ENCODE results near the gene GABRD. TPM values are rescaled to one million over a fixed set of nuclear protein-coding genes. Genes with fewer than 3 reads are reported as not detected.

Gene GABRD
- total RNA-seq, 3 donors from 2014 or later (not counting 1 experiment from before 2014, with no cell fraction given), result 0.19 to 0.33 TPM; not detected in 1

DNA sequence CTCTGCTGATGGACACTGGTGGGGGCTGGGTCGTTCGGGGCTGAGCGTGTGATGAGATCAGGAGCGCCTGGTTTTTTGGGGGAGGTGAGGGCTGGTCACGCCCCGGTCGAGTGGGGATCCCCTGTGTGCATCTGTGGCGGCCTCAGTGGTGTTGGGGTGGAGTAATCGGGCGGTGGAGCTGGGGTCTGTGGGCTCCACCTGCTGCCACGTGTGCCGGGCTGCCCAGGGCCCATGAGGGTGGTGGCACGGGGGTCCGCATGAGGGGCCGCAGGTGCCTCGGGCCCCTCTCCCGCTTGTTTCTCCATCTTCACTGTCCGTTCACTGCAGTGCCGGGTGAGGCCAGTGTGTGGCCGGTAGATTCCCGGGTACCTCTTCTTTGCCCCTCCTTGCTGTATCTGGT is 48.2 kb downstream of the GABRD start:
- Histone ChIP-seq H3K9me3 (ENCODE audit: control insufficient read depth, insufficient read depth, low read length) (no peaks in the 10 kb centered on the region), H3K36me3 (ENCODE audit: control insufficient read depth, insufficient read depth, low read length) (peaks cover 6% of the 10 kb centered on the region), H3K27ac (ENCODE audit: low read length) (no peak overlapping the region), H3K27me3 (ENCODE audit: control insufficient read depth, insufficient read depth, low read length) (no peaks in the 10 kb centered on the region), H3K4me3 (ENCODE audit: low read length) (no peak overlapping the region), H3K4me1 (ENCODE audit: control insufficient read depth, insufficient read depth, low read length) (no peaks in the 10 kb centered on the region)
- H3K36me3 Mint-ChIP-seq, result no peaks in the 10 kb centered on the region
- H3K27ac Mint-ChIP-seq, result no peak overlapping the region
- TF ChIP-seq, protein P1, sequence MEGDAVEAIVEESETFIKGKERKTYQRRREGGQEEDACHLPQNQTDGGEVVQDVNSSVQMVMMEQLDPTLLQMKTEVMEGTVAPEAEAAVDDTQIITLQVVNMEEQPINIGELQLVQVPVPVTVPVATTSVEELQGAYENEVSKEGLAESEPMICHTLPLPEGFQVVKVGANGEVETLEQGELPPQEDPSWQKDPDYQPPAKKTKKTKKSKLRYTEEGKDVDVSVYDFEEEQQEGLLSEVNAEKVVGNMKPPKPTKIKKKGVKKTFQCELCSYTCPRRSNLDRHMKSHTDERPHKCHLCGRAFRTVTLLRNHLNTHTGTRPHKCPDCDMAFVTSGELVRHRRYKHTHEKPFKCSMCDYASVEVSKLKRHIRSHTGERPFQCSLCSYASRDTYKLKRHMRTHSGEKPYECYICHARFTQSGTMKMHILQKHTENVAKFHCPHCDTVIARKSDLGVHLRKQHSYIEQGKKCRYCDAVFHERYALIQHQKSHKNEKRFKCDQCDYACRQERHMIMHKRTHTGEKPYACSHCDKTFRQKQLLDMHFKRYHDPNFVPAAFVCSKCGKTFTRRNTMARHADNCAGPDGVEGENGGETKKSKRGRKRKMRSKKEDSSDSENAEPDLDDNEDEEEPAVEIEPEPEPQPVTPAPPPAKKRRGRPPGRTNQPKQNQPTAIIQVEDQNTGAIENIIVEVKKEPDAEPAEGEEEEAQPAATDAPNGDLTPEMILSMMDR (IDR thresholded peaks at IDR 0.05), result no peak
- WGBS (ENCODE audit: insufficient coverage), result 93% methylated on average over 21 of the region's 21 CpGs
- H3K27me3 Mint-ChIP-seq (ENCODE audit: low read depth in 2 of 2), result no peaks in the 10 kb centered on the region
- no peaks in the 10 kb centered on the region for H3K9me3 Mint-ChIP-seq
- intact Hi-C loops (cut with micrococcal nuclease), result no loop called here
- no peak overlapping the region for H3K4me3 Mint-ChIP-seq
- no peak for ATAC-seq
- H3K4me1 Mint-ChIP-seq, result peaks cover 6 to 17% of the 10 kb centered on the region in 2 donors
- DNase-seq, result no peak

DNA sequence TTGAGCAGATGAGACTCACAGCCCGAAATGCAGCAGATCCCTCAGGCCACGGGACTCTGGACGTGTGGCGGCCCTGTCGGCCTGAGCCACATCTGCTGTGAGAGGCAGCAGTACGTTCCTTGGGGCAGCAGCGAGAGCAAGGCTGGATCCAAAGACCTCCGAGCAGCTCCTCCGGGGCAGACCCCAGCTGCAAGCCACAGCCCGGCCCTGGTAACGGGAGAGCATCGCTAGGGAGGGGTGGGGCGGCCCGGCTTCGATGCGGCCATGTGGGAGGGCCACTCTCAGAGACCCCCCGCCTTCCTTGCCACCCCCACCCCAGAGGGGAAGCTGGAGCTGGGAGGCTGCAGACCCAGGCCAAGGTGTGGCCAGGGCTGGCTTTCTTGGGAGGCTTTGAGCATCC is 48.8 kb downstream of the GABRD start:
- Histone ChIP-seq H3K4me1 (ENCODE audit: control insufficient read depth, insufficient read depth, low read length) (no peaks in the 10 kb centered on the region), H3K27me3 (ENCODE audit: control insufficient read depth, insufficient read depth, low read length) (no peaks in the 10 kb centered on the region), H3K27ac (ENCODE audit: low read length) (no peak overlapping the region), H3K9me3 (ENCODE audit: control insufficient read depth, insufficient read depth, low read length) (no peaks in the 10 kb centered on the region), H3K4me3 (ENCODE audit: low read length) (no peak overlapping the region), H3K36me3 (ENCODE audit: control insufficient read depth, insufficient read depth, low read length) (peaks cover 6% of the 10 kb centered on the region)
- no peak overlapping the region for H3K27ac Mint-ChIP-seq
- ATAC-seq (no peak), DNase-seq (no peak)
- intact Hi-C loops (cut with micrococcal nuclease), result no loop called here
- H3K9me3 Mint-ChIP-seq, result no peaks in the 10 kb centered on the region
- no peaks in the 10 kb centered on the region for H3K27me3 Mint-ChIP-seq (ENCODE audit: low read depth in 2 of 2)
- no peaks in the 10 kb centered on the region for H3K36me3 Mint-ChIP-seq
- WGBS (ENCODE audit: insufficient coverage), result 98% methylated on average over 17 of the region's 17 CpGs
- TF ChIP-seq, protein P1 (IDR thresholded peaks at IDR 0.05), result no peak
- H3K4me3 Mint-ChIP-seq, result no peak overlapping the region
- peaks cover 6 to 17% of the 10 kb centered on the region in 2 donors for H3K4me1 Mint-ChIP-seq

DNA sequence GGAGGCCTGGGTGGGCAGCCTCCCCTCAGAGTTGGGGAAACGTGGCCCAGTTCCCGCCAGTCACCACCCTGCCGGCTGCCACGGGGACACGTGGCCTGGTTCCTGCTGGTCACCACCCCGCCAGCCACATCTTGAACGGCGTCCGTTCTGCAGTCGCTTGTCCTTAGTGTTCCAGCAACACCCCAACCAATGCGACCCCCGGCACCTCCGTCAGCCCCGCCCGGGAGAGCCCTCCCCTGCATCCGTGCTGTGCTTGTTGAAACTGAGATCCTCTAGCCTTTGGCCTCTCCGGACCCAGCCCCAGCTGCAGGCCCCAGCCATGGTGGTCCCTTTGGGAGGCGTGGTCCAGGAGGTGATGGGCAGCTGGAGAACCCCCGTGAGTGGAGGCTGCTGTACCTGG is 49.8 kb downstream of the GABRD start:
- TF ChIP-seq, protein P1 (IDR thresholded peaks at IDR 0.05), result no peak
- no peak overlapping the region for H3K27ac ChIP-seq (ENCODE audit: low read length)
- Mint-ChIP-seq H3K9me3 (no peaks in the 10 kb centered on the region), H3K27me3 (ENCODE audit: low read depth in 2 of 2) (no peaks in the 10 kb centered on the region), H3K4me3 (no peak overlapping the region), H3K27ac (no peak overlapping the region), H3K36me3 (no peaks in the 10 kb centered on the region), H3K4me1 (peaks cover 6 to 9% of the 10 kb centered on the region in 2 donors)
- ATAC-seq (no peak), DNase-seq (no peak)
- H3K4me3 ChIP-seq (ENCODE audit: low read length), result no peak overlapping the region
- WGBS (ENCODE audit: insufficient coverage), result 95% methylated on average over 19 of the region's 19 CpGs
- H3K36me3 ChIP-seq (ENCODE audit: control insufficient read depth, insufficient read depth, low read length), result peaks cover 6% of the 10 kb centered on the region
- intact Hi-C loops (cut with micrococcal nuclease), result no loop called here
- no peaks in the 10 kb centered on the region for H3K9me3 ChIP-seq (ENCODE audit: control insufficient read depth, insufficient read depth, low read length)
- H3K4me1 ChIP-seq (ENCODE audit: control insufficient read depth, insufficient read depth, low read length), result no peaks in the 10 kb centered on the region
- no peaks in the 10 kb centered on the region for H3K27me3 ChIP-seq (ENCODE audit: control insufficient read depth, insufficient read depth, low read length)

DNA sequence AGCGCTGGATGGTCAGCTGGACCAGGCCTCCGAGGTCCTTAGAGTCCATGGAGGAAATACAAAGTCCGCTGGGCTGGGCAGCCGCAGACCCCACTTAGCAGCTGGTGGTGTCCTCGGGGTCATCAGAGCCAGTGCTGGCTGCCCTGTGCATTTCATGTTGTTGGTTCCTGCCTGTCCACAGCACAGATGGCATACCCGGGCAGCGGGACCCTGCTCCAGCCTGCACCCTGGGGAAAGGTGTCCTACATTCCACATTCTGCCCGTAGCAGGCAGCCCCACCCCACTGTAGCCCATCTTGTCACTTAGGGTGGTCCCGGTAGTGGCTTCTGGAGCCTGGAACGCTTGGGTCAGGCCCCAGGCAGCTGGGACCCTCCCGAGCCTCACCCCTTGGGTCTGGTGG is 50.9 kb downstream of the GABRD start:
- no peaks in the 10 kb centered on the region for H3K27me3 Mint-ChIP-seq (ENCODE audit: low read depth in 2 of 2)
- H3K27me3 ChIP-seq (ENCODE audit: control insufficient read depth, insufficient read depth, low read length), result no peaks in the 10 kb centered on the region
- H3K9me3 ChIP-seq (ENCODE audit: control insufficient read depth, insufficient read depth, low read length), result no peaks in the 10 kb centered on the region
- H3K4me3 ChIP-seq (ENCODE audit: low read length), result no peak overlapping the region
- H3K9me3 Mint-ChIP-seq, result no peaks in the 10 kb centered on the region
- DNase-seq (no peak), ATAC-seq (no peak)
- TF ChIP-seq, protein P1 (IDR thresholded peaks at IDR 0.05), result no peak
- 94% methylated on average over 11 of the region's 11 CpGs for WGBS (ENCODE audit: insufficient coverage)
- peaks cover 6% of the 10 kb centered on the region for H3K36me3 ChIP-seq (ENCODE audit: control insufficient read depth, insufficient read depth, low read length)
- H3K4me1 Mint-ChIP-seq, result peaks cover 4 to 13% of the 10 kb centered on the region in 2 donors
- no peaks in the 10 kb centered on the region for H3K4me1 ChIP-seq (ENCODE audit: control insufficient read depth, insufficient read depth, low read length)
- H3K4me3 Mint-ChIP-seq, result no peak overlapping the region
- no peaks in the 10 kb centered on the region for H3K36me3 Mint-ChIP-seq
- intact Hi-C loops (cut with micrococcal nuclease), result no loop called here
- H3K27ac Mint-ChIP-seq, result no peak overlapping the region
- no peak overlapping the region for H3K27ac ChIP-seq (ENCODE audit: low read length)

All from natural killer cell (primary cell).